AG10803 (cell line): ENCODE results near the gene ASB1.

Experiments used
- DNase-seq: peaks from one replicate; pipeline ENCODE4 v3.0.0; 2010; ENCODE audit warnings: low read depth
- H3K4me3 ChIP-seq: 2 replicates; pipeline ENCODE4 v1.5.1; 2011; ENCODE audit warnings: mild to moderate bottlenecking, low read length, control low read depth
- CTCF ChIP-seq: conservative IDR thresholded peaks from 2 replicates; pipeline ENCODE4 v1.5.1; 2011; ENCODE audit warnings: mild to moderate bottlenecking, low read length, control low read depth, inconsistent platforms

The ASB1 gene

GRCh38 chr2:238494573-238494961, 67.8 kb downstream of the ASB1 start:
- no peak for DNase-seq
- TF ChIP-seq CTCF, result no peak
- no peak overlapping the region for H3K4me3 ChIP-seq

GRCh38 chr2:238495422-238495821, 68.7 kb downstream of the ASB1 start:
- no peak for DNase-seq
- H3K4me3 ChIP-seq, result no peak overlapping the region
- TF ChIP-seq CTCF, result no peak

GRCh38 chr2:238496756-238497609, 70.3 kb downstream of the ASB1 start:
- no peak for DNase-seq
- no peak overlapping the region for H3K4me3 ChIP-seq
- TF ChIP-seq CTCF, result no peak

- TF ChIP-seq CTCF, result no peak
- DNase-seq, result no peak
- no peak overlapping the region for H3K4me3 ChIP-seq
These were observed 70.9 kb downstream of the ASB1 start for GRCh38 chr2:238497610-238498005.

- no peak overlapping the region for H3K4me3 ChIP-seq
- DNase-seq, result no peak
- TF ChIP-seq CTCF, result no peak
These were observed 71.5 kb downstream of the ASB1 start for GRCh38 chr2:238498188-238498587.

GRCh38 chr2:238498691-238499295, 72.1 kb downstream of the ASB1 start:
- TF ChIP-seq CTCF, result no peak
- no peak overlapping the region for H3K4me3 ChIP-seq
- DNase-seq, result no peak
